ENCODE measurements around the gene EPB41L3. TPM values are rescaled to one million over a fixed set of nuclear protein-coding genes. Genes with fewer than 3 reads are reported as not detected.

The EPB41L3 gene
- total RNA-seq, 1 donor from 2014 or later, result 16.8 TPM

- H3K4me1 Mint-ChIP-seq (ENCODE audit: unreplicated experiment), result no peaks in the 10 kb centered on the region
Measured at GRCh38 chr18:5380586-5380985, 163.2 kb downstream of the EPB41L3 start.

DNA sequence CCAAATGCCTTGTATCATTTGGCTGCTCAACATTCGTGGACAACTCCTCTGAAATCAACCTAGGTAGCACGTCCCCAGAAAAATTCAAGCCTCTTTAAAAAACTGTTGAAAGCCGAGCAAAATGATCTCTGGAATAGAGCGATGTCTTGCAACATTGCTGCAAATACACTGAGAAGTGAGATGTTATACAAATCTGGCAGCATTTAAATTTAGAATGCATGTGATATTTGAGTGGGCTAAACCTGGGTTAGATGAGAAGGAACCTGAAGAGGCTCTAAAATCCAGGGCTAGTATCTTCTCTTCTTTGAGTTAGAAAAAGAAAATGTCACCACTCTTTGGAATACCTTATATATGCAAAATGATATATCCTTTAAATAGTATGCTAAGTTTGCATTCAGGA lies 166.8 kb downstream of the EPB41L3 start:
- no peaks in the 10 kb centered on the region for H3K4me1 Mint-ChIP-seq (ENCODE audit: unreplicated experiment)
- no peaks in the 10 kb centered on the region for H3K36me3 Mint-ChIP-seq (ENCODE audit: low read depth, unreplicated experiment)
- no peak for DNase-seq (ENCODE audit: low spot score)
- H3K9me3 Mint-ChIP-seq (ENCODE audit: unreplicated experiment), result no peaks in the 10 kb centered on the region
- no peak overlapping the region for H3K4me3 Mint-ChIP-seq (ENCODE audit: unreplicated experiment)
- TF ChIP-seq, protein P1, sequence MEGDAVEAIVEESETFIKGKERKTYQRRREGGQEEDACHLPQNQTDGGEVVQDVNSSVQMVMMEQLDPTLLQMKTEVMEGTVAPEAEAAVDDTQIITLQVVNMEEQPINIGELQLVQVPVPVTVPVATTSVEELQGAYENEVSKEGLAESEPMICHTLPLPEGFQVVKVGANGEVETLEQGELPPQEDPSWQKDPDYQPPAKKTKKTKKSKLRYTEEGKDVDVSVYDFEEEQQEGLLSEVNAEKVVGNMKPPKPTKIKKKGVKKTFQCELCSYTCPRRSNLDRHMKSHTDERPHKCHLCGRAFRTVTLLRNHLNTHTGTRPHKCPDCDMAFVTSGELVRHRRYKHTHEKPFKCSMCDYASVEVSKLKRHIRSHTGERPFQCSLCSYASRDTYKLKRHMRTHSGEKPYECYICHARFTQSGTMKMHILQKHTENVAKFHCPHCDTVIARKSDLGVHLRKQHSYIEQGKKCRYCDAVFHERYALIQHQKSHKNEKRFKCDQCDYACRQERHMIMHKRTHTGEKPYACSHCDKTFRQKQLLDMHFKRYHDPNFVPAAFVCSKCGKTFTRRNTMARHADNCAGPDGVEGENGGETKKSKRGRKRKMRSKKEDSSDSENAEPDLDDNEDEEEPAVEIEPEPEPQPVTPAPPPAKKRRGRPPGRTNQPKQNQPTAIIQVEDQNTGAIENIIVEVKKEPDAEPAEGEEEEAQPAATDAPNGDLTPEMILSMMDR (IDR thresholded peaks at IDR 0.05; ENCODE audit: unreplicated experiment), result no peak
- H3K27me3 Mint-ChIP-seq (ENCODE audit: unreplicated experiment), result no peaks in the 10 kb centered on the region
- H3K27ac Mint-ChIP-seq (ENCODE audit: unreplicated experiment), result no peak overlapping the region

More at GRCh38 chr18:5380586-5380985, 163.2 kb downstream of the EPB41L3 start:
- DNase-seq (ENCODE audit: low spot score), result no peak
- TF ChIP-seq, protein P1 (IDR thresholded peaks at IDR 0.05; ENCODE audit: unreplicated experiment), result no peak
- Mint-ChIP-seq H3K27ac (ENCODE audit: unreplicated experiment) (no peak overlapping the region), H3K4me3 (ENCODE audit: unreplicated experiment) (no peak overlapping the region), H3K27me3 (ENCODE audit: unreplicated experiment) (peaks cover 2% of the 10 kb centered on the region), H3K9me3 (ENCODE audit: unreplicated experiment) (no peaks in the 10 kb centered on the region), H3K36me3 (ENCODE audit: low read depth, unreplicated experiment) (no peaks in the 10 kb centered on the region)

DNA sequence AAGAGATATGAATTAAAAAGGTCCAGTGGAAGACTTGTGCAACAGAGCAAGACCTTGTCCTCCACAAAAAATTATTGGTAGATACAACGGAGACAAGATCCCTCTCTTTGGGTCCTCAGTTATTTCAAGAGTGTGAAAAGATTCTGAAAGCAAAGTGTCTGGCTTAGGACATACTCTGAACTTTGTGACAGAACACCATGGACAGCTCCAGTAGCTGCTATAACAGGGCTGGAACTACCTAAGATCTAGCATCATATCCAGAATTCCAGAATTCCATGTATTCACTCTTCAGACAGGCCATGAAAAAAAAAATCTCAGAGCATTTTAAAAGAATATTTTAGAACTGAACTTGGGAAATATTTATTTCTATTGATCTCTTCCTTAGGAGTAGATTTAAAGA lies 173.5 kb downstream of the EPB41L3 start:
- DNase-seq (ENCODE audit: low spot score), result no peak
- H3K4me1 Mint-ChIP-seq (ENCODE audit: unreplicated experiment), result no peaks in the 10 kb centered on the region

DNA sequence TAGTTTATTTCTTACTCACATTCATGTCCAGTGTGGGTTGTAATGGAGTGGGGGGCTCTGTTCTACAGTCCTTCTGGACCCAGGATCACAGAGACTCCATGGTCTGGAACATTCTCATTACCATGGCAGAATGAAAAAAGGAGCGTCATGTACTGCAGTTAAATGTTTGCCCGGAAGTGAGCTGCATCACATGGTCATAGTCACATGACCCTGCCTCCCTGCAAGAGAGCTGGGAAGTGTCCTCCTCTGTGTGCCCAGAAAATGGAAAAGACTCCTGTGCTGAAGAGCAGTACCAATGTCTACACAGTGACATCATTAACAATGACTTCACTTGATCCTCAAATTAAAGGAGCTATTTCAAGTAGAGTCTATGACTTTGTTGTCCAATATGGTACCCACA lies 174.3 kb downstream of the EPB41L3 start:
- H3K27me3 Mint-ChIP-seq (ENCODE audit: unreplicated experiment), result no peaks in the 10 kb centered on the region
- TF ChIP-seq, protein P1 (IDR thresholded peaks at IDR 0.05; ENCODE audit: unreplicated experiment), result no peak

More for the DNA sequence above, 173.5 kb downstream of the EPB41L3 start:
- Mint-ChIP-seq H3K9me3 (ENCODE audit: unreplicated experiment) (no peaks in the 10 kb centered on the region), H3K27me3 (ENCODE audit: unreplicated experiment) (no peaks in the 10 kb centered on the region), H3K4me3 (ENCODE audit: unreplicated experiment) (no peak overlapping the region), H3K27ac (ENCODE audit: unreplicated experiment) (no peak overlapping the region), H3K36me3 (ENCODE audit: low read depth, unreplicated experiment) (no peaks in the 10 kb centered on the region)
- TF ChIP-seq, protein P1 (IDR thresholded peaks at IDR 0.05; ENCODE audit: unreplicated experiment), result no peak

DNA sequence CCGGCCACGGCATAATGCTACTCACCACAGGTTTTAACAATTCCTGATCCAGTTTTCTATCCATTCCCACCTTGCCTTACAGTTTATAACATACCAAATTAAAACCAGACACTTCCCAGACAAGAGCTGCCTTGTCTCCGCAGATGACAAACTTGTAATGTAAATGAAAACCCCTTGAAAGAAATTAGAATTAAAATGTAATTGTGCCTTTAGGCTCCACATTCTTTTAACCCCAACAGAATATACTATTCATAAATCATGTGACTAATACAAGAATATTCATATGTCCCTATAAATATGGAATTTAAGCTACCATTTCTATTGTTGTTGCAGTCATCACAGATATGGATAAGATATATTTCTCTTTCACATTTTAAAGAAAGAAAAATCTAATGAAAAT lies 178.4 kb downstream of the EPB41L3 start:
- H3K27ac Mint-ChIP-seq (ENCODE audit: unreplicated experiment), result no peak overlapping the region
- TF ChIP-seq, protein P1 (IDR thresholded peaks at IDR 0.05; ENCODE audit: unreplicated experiment), result no peak
- H3K4me3 Mint-ChIP-seq (ENCODE audit: unreplicated experiment), result no peak overlapping the region
- H3K27me3 Mint-ChIP-seq (ENCODE audit: unreplicated experiment), result peaks cover 2% of the 10 kb centered on the region
- no peaks in the 10 kb centered on the region for H3K36me3 Mint-ChIP-seq (ENCODE audit: low read depth, unreplicated experiment)
- no peaks in the 10 kb centered on the region for H3K4me1 Mint-ChIP-seq (ENCODE audit: unreplicated experiment)
- no peaks in the 10 kb centered on the region for H3K9me3 Mint-ChIP-seq (ENCODE audit: unreplicated experiment)
- DNase-seq (ENCODE audit: low spot score), result no peak

More for the DNA sequence above, 174.3 kb downstream of the EPB41L3 start:
- H3K36me3 Mint-ChIP-seq (ENCODE audit: low read depth, unreplicated experiment), result no peaks in the 10 kb centered on the region
- no peaks in the 10 kb centered on the region for H3K4me1 Mint-ChIP-seq (ENCODE audit: unreplicated experiment)
- no peak overlapping the region for H3K4me3 Mint-ChIP-seq (ENCODE audit: unreplicated experiment)
- H3K9me3 Mint-ChIP-seq (ENCODE audit: unreplicated experiment), result no peaks in the 10 kb centered on the region
- DNase-seq (ENCODE audit: low spot score), result no peak
- H3K27ac Mint-ChIP-seq (ENCODE audit: unreplicated experiment), result no peak overlapping the region
